ENCODE results near the gene NELFCD. TPM values are rescaled to one million over a fixed set of nuclear protein-coding genes. Genes with fewer than 3 reads are reported as not detected.
A peak's percentile ranks its signal among the peaks of the same experiment; 100 is the strongest.

The NELFCD gene
- total and polyA plus RNA-seq, 9 of the 15 experiments (the other 6 are each of a cell fraction or from before 2014, with no cell fraction given) = 11.7 to 163 (median 96.5) TPM

DNA sequence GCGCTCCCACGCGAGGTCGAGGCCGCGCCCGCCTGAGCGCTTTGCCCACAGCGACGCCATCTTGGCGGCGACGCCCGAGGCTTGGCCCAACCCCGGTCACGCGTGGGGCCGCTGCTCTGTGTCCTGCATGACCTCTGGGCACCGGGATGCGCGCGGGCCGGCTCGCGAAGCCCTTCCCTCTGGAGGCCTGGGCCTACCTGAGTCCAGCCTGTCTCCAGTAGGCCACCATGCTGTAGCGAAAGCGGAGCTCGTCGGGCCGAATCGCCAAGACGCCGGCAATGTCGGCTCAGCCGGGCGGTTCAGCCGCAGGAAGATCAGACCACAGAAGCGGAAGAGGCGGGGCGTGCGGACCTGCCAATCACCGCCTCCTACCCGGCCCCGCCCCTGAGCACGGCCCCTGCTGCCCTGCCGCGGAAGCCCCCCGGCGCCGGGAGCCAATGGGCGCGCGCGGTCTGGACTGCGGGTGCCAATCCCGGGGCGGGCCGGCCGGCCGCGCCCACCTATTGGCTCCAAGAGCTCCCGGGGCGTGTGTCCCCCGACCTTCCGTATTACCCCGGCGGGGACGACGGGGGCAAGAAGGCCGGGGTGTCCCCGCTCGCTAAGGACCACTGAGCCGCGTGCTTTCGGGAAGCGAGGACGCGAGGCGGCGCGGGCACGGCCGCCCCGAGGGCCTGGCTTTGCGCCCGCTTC lies 51.1 kb downstream of the NELFCD start, which contains the start of gene ATP5F1E (continued):
- TF ChIP-seq, protein P1, sequence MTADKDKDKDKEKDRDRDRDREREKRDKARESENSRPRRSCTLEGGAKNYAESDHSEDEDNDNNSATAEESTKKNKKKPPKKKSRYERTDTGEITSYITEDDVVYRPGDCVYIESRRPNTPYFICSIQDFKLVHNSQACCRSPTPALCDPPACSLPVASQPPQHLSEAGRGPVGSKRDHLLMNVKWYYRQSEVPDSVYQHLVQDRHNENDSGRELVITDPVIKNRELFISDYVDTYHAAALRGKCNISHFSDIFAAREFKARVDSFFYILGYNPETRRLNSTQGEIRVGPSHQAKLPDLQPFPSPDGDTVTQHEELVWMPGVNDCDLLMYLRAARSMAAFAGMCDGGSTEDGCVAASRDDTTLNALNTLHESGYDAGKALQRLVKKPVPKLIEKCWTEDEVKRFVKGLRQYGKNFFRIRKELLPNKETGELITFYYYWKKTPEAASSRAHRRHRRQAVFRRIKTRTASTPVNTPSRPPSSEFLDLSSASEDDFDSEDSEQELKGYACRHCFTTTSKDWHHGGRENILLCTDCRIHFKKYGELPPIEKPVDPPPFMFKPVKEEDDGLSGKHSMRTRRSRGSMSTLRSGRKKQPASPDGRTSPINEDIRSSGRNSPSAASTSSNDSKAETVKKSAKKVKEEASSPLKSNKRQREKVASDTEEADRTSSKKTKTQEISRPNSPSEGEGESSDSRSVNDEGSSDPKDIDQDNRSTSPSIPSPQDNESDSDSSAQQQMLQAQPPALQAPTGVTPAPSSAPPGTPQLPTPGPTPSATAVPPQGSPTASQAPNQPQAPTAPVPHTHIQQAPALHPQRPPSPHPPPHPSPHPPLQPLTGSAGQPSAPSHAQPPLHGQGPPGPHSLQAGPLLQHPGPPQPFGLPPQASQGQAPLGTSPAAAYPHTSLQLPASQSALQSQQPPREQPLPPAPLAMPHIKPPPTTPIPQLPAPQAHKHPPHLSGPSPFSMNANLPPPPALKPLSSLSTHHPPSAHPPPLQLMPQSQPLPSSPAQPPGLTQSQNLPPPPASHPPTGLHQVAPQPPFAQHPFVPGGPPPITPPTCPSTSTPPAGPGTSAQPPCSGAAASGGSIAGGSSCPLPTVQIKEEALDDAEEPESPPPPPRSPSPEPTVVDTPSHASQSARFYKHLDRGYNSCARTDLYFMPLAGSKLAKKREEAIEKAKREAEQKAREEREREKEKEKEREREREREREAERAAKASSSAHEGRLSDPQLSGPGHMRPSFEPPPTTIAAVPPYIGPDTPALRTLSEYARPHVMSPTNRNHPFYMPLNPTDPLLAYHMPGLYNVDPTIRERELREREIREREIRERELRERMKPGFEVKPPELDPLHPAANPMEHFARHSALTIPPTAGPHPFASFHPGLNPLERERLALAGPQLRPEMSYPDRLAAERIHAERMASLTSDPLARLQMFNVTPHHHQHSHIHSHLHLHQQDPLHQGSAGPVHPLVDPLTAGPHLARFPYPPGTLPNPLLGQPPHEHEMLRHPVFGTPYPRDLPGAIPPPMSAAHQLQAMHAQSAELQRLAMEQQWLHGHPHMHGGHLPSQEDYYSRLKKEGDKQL (CRISPR knock-in tag; IDR thresholded peaks at IDR 0.05; ENCODE audit: borderline replicate concordance) = 0 out of 2 replicates have a peak, but pooled peaks have one; percentile 52
- TF ChIP-seq TAF7 (tag; IDR thresholded peaks at IDR 0.05) (peak; percentile 80), NR2C2 (CRISPR knock-in tag; IDR thresholded peaks at IDR 0.05) (no peak), NR2C2 (tag; IDR thresholded peaks at IDR 0.05) (peak; percentile 85), PTTG1 (tag; IDR thresholded peaks at IDR 0.05; ENCODE audit: low read depth) (peak; percentile 54; the same call in 1 of the 2 replicates), GATAD2B (IDR thresholded peaks at IDR 0.05; ENCODE audit: borderline replicate concordance) (no peak), ZNF785 (CRISPR knock-in tag; IDR thresholded peaks at IDR 0.05) (no peak), KDM2B (CRISPR knock-in tag; IDR thresholded peaks at IDR 0.05) (peak; percentile 96)
- TF ChIP-seq, protein P2, sequence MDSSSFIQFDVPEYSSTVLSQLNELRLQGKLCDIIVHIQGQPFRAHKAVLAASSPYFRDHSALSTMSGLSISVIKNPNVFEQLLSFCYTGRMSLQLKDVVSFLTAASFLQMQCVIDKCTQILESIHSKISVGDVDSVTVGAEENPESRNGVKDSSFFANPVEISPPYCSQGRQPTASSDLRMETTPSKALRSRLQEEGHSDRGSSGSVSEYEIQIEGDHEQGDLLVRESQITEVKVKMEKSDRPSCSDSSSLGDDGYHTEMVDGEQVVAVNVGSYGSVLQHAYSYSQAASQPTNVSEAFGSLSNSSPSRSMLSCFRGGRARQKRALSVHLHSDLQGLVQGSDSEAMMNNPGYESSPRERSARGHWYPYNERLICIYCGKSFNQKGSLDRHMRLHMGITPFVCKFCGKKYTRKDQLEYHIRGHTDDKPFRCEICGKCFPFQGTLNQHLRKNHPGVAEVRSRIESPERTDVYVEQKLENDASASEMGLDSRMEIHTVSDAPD (CRISPR knock-in tag; IDR thresholded peaks at IDR 0.05) = peak; percentile 89
- TF ChIP-seq, protein P3, sequence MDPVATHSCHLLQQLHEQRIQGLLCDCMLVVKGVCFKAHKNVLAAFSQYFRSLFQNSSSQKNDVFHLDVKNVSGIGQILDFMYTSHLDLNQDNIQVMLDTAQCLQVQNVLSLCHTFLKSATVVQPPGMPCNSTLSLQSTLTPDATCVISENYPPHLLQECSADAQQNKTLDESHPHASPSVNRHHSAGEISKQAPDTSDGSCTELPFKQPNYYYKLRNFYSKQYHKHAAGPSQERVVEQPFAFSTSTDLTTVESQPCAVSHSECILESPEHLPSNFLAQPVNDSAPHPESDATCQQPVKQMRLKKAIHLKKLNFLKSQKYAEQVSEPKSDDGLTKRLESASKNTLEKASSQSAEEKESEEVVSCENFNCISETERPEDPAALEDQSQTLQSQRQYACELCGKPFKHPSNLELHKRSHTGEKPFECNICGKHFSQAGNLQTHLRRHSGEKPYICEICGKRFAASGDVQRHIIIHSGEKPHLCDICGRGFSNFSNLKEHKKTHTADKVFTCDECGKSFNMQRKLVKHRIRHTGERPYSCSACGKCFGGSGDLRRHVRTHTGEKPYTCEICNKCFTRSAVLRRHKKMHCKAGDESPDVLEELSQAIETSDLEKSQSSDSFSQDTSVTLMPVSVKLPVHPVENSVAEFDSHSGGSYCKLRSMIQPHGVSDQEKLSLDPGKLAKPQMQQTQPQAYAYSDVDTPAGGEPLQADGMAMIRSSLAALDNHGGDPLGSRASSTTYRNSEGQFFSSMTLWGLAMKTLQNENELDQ (CRISPR knock-in tag; IDR thresholded peaks at IDR 0.05; ENCODE audit: borderline replicate concordance) = no peak
- TF ChIP-seq, protein P4, sequence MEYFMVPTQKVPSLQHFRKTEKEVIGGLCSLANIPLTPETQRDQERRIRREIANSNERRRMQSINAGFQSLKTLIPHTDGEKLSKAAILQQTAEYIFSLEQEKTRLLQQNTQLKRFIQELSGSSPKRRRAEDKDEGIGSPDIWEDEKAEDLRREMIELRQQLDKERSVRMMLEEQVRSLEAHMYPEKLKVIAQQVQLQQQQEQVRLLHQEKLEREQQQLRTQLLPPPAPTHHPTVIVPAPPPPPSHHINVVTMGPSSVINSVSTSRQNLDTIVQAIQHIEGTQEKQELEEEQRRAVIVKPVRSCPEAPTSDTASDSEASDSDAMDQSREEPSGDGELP (CRISPR knock-in tag; IDR thresholded peaks at IDR 0.05; ENCODE audit: borderline replicate concordance) = peak; percentile 84
- TF ChIP-seq, protein P5, sequence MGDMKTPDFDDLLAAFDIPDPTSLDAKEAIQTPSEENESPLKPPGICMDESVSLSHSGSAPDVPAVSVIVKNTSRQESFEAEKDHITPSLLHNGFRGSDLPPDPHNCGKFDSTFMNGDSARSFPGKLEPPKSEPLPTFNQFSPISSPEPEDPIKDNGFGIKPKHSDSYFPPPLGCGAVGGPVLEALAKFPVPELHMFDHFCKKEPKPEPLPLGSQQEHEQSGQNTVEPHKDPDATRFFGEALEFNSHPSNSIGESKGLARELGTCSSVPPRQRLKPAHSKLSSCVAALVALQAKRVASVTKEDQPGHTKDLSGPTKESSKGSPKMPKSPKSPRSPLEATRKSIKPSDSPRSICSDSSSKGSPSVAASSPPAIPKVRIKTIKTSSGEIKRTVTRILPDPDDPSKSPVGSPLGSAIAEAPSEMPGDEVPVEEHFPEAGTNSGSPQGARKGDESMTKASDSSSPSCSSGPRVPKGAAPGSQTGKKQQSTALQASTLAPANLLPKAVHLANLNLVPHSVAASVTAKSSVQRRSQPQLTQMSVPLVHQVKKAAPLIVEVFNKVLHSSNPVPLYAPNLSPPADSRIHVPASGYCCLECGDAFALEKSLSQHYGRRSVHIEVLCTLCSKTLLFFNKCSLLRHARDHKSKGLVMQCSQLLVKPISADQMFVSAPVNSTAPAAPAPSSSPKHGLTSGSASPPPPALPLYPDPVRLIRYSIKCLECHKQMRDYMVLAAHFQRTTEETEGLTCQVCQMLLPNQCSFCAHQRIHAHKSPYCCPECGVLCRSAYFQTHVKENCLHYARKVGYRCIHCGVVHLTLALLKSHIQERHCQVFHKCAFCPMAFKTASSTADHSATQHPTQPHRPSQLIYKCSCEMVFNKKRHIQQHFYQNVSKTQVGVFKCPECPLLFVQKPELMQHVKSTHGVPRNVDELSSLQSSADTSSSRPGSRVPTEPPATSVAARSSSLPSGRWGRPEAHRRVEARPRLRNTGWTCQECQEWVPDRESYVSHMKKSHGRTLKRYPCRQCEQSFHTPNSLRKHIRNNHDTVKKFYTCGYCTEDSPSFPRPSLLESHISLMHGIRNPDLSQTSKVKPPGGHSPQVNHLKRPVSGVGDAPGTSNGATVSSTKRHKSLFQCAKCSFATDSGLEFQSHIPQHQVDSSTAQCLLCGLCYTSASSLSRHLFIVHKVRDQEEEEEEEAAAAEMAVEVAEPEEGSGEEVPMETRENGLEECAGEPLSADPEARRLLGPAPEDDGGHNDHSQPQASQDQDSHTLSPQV (IDR thresholded peaks at IDR 0.05) = peak; percentile 100
